GM18907 (cell line): Measurements from ENCODE around the gene CXCR6.
"Not testable (repeated sequence)": the region's sequence is repeated elsewhere in the genome, so short reads cannot be mapped to it uniquely, and the experiment has no call there.

Source experiments
- ATAC-seq: cut with Tn5 transposase; IDR thresholded peaks from one replicate; pipeline ENCODE4 v1.9.1; 2021; ENCODE audit warnings: mild to moderate bottlenecking, moderate library complexity; ENCODE audit not compliant: unreplicated experiment

The CXCR6 gene

DNA sequence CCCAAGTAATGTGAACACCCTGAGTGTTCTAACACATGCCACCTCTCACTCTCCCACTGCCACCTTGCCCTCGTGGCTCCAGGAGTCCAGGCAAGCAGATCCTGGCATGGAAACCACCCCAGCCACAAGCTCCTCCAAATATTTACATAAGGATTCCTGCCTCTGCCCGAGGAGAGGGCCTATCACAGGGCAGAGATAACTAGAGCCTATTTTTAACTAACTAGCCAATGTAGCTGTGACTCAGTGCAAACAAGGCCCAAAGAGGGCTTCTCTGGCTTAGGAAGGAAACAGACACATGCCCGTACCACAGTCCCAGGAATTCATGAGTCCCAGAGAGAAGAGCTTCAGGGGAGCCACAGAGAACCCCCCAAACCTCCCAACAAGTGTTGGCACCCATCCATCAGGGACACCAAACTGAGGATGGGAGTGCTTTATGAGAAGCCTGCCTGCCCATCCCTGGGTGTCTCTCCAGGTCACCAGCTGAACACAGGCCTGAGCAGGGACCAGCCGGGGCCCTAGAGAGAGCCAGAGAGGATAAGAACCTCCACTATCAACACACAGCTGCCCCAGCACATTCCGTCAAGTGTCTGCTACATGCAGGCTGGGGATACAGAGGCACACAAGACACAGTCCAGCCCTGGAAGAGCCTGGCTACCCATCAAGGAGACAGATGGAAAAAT lies 43.2 kb downstream of the CXCR6 start:
- ATAC-seq: no peak

DNA sequence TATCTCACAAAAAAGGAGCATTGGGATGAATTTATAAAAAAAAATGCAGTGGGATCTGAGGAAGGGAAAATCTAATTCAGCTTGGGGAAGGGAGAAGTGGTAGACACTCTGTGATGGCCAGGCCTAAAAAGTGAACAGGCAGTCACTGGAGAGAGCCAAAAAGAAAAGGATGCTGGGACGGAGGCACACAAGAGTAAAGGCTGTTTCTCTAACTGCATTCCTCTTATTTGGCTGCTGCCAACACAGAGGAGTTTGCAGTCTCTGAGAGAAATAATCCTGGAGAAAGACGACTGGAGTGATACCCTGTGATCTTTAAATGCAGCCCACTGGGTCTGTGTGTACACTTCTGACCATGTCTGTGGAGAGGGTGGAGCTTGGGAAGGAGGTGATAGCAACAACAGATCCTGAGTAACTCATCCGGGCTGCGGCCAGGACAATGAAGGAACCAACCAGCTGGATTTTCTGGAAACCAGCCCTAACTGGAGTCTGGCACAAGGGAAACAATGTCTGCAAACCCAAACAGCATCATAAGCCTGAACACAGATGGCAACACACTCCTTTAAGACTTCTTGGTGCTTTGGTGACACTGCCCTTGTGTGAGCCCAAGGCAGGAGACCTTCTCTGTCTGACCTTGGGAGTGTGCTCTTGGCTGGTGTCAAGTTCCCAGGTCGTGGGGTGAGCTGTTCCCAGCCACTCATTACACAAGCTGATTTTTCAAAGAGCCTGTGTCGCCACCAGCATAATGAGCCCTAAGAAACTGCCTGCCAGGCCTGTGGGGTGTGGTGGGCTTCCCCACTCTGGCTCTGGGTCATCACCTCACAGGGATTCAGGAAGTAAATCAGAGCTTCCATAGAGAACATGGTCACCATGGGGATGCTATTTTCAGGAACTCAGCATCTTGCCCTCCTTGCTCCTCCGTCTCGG lies 44.4 kb downstream of the CXCR6 start:
- no peak for ATAC-seq

DNA sequence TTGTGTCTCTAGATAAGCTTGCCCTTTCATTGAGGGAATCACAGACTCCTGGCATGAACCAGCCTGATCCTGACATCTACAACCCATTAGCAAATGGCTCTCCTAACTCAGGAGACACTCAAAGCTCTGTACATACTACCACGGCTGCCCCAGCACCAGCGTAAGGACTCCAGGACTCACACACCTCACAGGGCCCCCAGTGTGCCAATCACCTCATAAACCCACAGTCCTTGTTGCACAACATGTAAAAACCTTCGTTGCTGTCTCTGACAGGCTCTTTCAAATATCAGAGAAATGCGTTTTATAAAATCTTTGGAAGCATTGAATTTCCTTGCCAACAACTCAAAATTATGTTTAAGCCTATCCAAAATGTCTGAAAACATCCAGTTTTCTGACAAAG lies 45.1 kb downstream of the CXCR6 start:
- no peak for ATAC-seq

DNA sequence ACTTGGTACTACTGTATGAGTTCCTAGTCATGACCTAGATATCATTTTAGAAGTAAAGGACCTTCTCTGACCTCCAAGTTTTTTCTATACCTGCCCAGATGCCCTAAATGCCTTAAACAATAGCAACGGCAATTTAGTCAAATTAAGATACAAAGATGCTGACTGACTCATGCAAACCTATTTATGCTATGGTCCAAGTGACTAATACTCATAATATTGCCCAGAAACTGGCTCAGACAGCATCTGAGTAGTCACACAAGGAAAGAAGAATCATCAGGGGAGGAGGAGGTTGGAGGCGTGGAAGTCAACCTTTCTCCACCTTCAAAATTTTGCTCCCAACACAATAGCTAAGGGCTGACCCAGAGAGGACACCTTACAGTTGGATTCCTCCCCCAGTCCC lies 45.5 kb downstream of the CXCR6 start:
- no peak for ATAC-seq

DNA sequence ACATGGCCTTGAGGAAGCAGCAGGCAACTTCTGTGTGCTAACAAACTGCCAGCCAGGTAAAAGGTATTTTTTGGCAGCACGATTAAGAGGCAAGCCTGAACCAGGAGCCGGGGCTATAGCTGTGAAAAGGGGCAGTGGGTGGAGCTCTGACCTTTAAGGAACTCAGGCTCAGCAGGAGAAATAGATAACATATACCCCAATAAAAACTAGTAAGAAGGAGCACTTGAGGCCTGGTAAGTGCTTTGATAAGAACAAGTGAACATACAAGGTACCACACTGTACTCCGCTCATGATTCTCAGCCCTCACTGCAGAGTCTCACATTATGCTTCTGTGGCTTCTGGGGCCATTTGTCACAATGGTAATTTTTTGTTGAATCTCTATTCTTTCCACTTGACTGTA lies 46.9 kb downstream of the CXCR6 start:
- ATAC-seq: no peak

DNA sequence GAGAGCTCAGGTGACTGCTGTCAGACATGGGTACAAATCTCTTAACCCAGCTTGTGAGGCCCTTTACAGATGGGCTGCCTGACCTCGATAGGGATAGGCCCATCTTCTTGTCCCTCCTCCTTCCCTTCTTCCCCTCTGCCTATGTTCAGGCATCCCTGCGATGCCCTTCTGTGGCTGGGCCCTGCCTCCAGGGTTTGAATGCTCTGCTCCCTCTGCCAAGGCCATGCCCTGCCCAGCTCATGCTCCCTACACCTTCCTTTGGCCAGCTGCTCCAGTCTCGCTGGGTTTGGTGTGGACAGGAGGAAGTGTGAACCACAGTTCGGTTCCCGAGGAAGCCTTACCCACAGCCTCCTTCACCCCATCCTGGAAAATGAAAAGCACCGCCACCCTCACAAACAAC lies 48.1 kb downstream of the CXCR6 start:
- no peak for ATAC-seq

DNA sequence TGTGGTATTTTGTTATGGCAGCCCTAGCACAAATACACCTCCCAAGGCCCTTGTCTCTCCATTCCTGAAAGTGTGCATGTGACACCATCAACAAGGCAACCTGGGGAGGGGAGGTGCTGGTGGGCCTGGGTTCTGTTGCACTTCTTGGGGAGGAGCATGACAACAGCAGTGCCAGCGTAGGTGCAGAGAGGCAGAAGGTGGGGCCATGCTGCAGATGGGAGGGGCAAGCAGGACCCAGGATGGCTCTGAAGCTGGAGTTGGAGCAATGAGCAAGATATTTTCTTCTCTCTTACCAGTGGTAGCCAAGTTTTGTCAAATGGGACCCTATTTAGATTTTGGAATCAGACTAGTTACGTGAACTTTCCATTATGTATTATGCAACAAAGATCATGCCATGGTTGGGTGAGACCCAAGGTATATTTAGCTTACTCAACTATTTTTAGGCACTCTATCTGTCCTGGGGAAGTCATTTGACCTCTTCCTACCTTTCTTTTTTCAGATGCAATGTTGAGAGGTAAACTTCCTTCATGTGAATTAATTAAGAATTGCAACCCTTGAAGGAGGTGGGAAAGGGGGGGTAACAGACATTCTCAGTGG lies 49.0 kb downstream of the CXCR6 start:
- no peak for ATAC-seq

DNA sequence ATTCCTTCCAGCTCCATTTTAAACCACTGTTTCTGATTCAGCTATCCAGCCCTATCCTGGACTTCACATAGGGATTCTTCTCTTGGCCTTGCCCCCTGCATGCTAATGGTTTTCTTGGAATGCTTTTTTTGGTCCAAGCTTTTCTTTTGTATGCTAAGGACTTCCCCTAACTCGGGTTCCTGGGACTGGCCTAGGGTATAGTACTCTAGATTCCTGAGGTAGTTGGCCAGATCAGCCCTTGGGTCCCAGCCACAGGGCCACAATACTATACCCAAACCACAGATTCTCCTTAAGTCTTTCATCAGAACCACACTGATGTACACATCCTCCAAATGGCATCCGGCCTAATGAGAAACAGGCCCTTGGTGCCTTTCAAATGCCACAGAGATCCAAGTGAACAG lies 49.6 kb downstream of the CXCR6 start:
- ATAC-seq: no peak

DNA sequence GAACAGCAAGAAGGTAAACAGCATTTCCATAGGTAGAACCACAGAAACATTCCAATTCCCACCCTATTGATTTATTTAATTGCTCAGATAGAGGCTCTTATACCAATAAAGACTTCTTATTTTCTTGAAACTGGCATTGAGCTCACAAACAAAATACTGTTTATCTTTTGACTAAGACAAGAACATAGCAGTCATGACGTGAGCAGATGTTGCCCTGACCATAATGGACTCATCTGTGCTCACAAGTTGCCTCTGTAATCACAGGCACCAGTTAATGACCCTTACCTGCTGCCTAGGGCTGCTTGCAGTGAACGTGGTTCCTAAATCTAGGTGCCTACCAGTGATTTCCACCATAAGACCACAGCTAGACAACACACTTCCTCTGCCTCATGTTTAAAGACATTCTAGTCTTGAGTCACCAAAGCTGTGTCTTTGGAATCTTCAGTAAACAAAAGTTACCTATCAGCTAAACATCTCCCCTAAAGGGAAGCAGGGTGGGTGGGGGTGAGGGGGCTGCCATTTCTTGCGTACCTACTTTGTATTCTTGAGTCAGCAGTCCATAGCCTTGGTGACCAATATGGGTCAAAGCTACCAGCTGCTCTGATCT lies 50.3 kb downstream of the CXCR6 start:
- no peak for ATAC-seq

DNA sequence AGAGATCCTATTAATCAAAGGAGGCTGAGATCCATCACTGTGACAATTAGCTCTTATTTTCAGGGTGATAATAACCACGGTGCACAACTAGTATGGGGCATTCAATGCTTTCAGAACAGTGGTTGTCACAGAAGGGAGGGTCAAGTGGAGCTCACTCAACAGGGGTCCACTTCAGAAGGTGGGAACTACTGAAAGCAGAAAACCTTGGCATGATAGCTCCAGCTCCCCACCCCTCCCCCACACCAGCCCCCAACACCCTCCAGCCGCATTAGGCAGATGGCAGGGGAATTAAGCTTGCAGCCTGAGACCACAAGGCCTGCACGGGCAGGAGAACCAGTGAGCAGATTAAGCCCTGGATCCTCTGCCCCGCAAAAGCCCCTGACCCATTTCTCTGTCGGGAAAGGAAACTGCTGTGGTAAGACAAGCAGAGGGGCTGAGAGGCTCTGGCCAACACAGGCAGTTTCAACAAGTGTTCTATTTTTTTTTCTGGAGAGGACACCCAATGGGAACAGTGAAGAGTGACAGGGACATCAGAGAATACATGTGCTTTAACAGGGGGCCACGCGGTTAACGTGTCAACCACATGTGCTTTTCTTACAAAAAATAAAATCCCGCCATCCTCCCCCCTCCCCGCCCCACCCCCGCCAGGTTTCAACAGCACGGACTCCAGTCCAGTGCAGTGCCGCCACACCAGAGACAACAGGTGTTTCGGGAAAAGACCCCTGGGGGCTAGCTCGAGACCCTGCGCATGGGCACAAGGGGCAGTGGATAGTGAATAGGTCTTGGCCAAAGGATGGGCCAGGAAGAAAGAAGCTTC lies 51.4 kb downstream of the CXCR6 start:
- ATAC-seq: peak; percentile 23

DNA sequence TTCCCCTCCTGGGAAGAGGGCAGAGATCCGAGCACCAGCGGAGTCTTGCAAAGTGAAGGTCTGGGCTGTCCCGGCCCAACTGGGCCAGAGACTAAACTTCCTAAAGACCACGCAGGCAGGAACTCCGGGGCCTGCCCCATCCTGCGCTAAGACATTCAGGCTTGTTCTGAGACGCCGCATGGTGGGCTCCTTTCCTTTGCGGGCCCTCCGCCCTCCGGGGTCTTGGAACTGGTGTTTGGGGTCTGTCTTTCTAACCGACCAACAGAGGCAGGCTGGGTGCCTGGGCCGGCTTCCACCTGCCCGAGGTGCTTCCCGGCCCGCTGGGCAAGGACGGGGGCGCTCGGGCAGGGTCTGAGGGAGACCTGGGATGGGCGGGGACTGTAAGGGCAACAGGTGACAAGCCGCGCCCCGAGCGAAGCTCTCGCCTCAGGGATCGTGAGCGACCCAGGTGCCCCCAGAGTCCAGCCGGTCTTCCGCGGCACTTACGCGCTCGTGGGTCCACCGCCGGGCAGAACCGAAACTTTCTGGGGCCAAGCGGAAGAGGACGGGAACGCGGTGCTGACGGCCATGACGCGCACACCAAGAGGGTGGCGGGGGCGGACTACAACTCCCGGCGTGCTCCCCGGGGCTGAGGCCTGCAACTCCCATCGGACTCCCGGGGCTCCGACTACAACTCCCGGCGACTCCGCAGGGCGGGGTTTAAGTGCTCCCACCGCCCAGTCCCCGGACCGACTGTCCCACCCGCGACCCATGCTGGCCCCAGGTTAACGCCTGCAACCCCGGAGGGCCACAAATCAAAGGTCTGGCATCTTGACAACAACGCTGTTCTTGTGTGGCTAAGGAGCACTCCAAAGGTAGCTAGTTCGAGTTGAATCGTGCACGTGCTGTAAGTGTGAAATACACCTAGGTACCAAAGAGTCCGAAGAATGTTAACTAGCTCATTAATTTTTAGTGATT lies 52.2 kb downstream of the CXCR6 start, which contains the start of gene FYCO1:
TSS of gene FYCO1 (minus strand) at position 589 of the 957 bp plus-strand sequence. CDS start 10,914 bp downstream, outside the sequence.
- peak; percentile 91 for ATAC-seq

DNA sequence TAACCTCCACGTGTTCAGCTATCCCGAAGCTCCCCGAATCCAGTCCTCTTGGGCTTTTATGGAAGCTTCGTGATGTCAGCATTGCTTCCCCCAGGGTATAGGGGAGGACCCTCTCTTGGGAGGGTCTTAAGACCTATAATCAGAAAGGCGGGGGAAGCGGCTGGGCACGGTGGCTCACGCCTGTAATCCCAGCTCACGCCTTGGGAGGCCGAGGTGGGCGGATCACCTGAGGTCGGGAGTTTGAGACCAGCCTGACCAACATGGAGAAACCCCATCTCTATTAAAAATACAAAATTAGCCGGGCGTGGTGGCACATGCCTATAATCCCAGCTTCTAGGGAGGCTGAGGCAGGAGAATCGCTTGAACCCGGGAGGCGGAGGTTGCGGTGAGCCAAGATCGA lies 54.2 kb downstream of the CXCR6 start:
- not testable (repeated sequence) for ATAC-seq

DNA sequence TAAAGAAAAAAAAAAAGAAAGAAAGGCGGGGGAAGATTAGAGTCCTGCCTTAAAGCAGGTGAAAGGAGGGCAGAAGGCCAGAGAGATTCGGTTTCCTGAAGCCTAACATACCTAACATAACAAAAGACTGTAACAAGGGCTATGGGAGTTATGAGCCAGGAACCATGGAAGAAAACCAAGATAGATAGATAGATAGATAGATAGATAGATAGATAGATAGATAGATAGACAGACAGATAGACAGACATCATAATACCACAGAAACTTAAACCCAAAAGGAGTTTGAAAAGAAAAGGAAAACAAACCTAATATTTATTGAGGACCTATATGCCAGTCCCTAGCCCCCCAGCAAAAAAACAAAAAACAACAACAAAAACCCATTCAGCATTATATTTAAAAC lies 54.7 kb downstream of the CXCR6 start:
- no peak for ATAC-seq
